Breast epithelium (tissue), 3 donors: ENCODE data around the gene LHPP.

Experiments
- POLR2AphosphoS5 ChIP-seq, 3 donors: sonication (generic); formaldehyde crosslinking; IDR thresholded peaks; one replicate each; pipeline ENCODE4 v1.6.1; 2017; ENCODE audit warnings: antibody characterized with exemption in 3 of 3
- TF ChIP-seq, protein P1 (sequence below), 3 donors: fragments of 450-650 bp; IDR thresholded peaks; one replicate each; pipeline ENCODE4 v1.5.1; 2016 to 2017; ENCODE audit warnings: antibody characterized with exemption in 3 of 3, mild to moderate bottlenecking in 3 of 3, moderate library complexity in 3 of 3

- TF ChIP-seq, protein P1, sequence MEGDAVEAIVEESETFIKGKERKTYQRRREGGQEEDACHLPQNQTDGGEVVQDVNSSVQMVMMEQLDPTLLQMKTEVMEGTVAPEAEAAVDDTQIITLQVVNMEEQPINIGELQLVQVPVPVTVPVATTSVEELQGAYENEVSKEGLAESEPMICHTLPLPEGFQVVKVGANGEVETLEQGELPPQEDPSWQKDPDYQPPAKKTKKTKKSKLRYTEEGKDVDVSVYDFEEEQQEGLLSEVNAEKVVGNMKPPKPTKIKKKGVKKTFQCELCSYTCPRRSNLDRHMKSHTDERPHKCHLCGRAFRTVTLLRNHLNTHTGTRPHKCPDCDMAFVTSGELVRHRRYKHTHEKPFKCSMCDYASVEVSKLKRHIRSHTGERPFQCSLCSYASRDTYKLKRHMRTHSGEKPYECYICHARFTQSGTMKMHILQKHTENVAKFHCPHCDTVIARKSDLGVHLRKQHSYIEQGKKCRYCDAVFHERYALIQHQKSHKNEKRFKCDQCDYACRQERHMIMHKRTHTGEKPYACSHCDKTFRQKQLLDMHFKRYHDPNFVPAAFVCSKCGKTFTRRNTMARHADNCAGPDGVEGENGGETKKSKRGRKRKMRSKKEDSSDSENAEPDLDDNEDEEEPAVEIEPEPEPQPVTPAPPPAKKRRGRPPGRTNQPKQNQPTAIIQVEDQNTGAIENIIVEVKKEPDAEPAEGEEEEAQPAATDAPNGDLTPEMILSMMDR (IDR thresholded peaks at IDR 0.05): no peak
- no peak for TF ChIP-seq POLR2AphosphoS5 (IDR thresholded peaks at IDR 0.05)
Measured at GRCh38 chr10:124419635-124420034, 42.0 kb upstream of the LHPP start.
